ENCODE measurements around the gene HDLBP. TPM values are rescaled to one million over a fixed set of nuclear protein-coding genes. Genes with fewer than 3 reads are reported as not detected.

Gene HDLBP
- total and polyA plus RNA-seq, 2 of the 4 experiments (the other 2 are of a cell fraction), result 648 to 1,165 TPM

GRCh38 chr2:241207151-241207550, 108.3 kb downstream of the HDLBP start:
- H2BK20ac ChIP-seq (ENCODE audit: low read depth, low read length), result no peak overlapping the region
- no peak overlapping the region for H2BK5ac ChIP-seq (ENCODE audit: low read depth, low read length, poor library complexity, severe bottlenecking)
- no peak for TF ChIP-seq RAD21 (IDR thresholded peaks at IDR 0.05; ENCODE audit: low read length)
- TF ChIP-seq MAFK (IDR thresholded peaks at IDR 0.05; ENCODE audit: low read depth, low read length), result no peak
- no peak for TF ChIP-seq MAZ (IDR thresholded peaks at IDR 0.05; ENCODE audit: borderline replicate concordance, low read depth, low read length)
- TF ChIP-seq NFE2L2 (IDR thresholded peaks at IDR 0.05; ENCODE audit: low read depth, low read length), result no peak
- no peak for TF ChIP-seq MXI1 (IDR thresholded peaks at IDR 0.05; ENCODE audit: borderline replicate concordance, low read depth, low read length)
- TF ChIP-seq POLR2A (IDR thresholded peaks at IDR 0.05; ENCODE audit: low read depth, low read length), result no peak
- TF ChIP-seq BHLHE40 (IDR thresholded peaks at IDR 0.05; ENCODE audit: low read depth, low read length), result no peak
- TF ChIP-seq ELK1 (IDR thresholded peaks at IDR 0.05; ENCODE audit: borderline replicate concordance, low read depth, low read length), result no peak
- no peak for TF ChIP-seq CTCF (conservative IDR thresholded peaks at IDR 0.05; ENCODE audit: low read depth, low read length)
- no peak for TF ChIP-seq FOS (IDR thresholded peaks at IDR 0.05; ENCODE audit: low read depth, low read length)
- TF ChIP-seq CHD1 (IDR thresholded peaks at IDR 0.05; ENCODE audit: low read depth, low read length), result no peak
- no peak for TF ChIP-seq SMC3 (IDR thresholded peaks at IDR 0.05; ENCODE audit: low read depth, low read length)
- no peak for TF ChIP-seq CEBPB (IDR thresholded peaks at IDR 0.05; ENCODE audit: low read depth, low read length)
- H2AFZ ChIP-seq (replicated peaks; ENCODE audit: low read length, poor library complexity), result no peak overlapping the region
- H2AK9ac ChIP-seq (replicated peaks; ENCODE audit: low read depth, low read length, poor library complexity), result no peak overlapping the region
- H3K9me1 ChIP-seq (ENCODE audit: insufficient read depth, low read length), result no peaks in the 10 kb centered on the region
- WGBS, 2 experiments (ENCODE audit: extremely low coverage in 2 of 2, insufficient read length in 1 of 2), result no CpG with 5 or more reads among the region's 1 CpG
- H3K56ac ChIP-seq (ENCODE audit: extremely low read depth, insufficient read depth, low read length), result no peak overlapping the region
- H3K27ac ChIP-seq (ENCODE audit: insufficient read depth, low read length), result no peak overlapping the region
- ChIA-PET POLR2A (ENCODE audit: unreplicated experiment) (no interaction called here), CTCF (no interaction called here)
- peaks cover 14% of the 10 kb centered on the region for H3K27me3 ChIP-seq (ENCODE audit: control insufficient read depth, insufficient read depth, low read length)
- H3K4me1 ChIP-seq (ENCODE audit: control insufficient read depth, insufficient read depth, low read length), result no peaks in the 10 kb centered on the region
- intact Hi-C loops (cut with micrococcal nuclease), result no loop called here
- no peak overlapping the region for H3K4me3 ChIP-seq (ENCODE audit: insufficient read depth, low read depth, low read length)
- no peak overlapping the region for H3K23ac ChIP-seq (ENCODE audit: low read depth, low read length)
- in situ Hi-C loops (cut with MboI; ENCODE audit: low sequenced_read_pairs), result no loop called here
- H2BK15ac ChIP-seq (ENCODE audit: low read depth, low read length), result no peak overlapping the region
- no peak overlapping the region for H2BK120ac ChIP-seq (ENCODE audit: low read depth, low read length)
- dilution Hi-C loops (cut with HindIII; ENCODE audit: low sequenced_read_pairs, unreplicated experiment), result no loop called here
- H4K91ac ChIP-seq (ENCODE audit: insufficient read depth, low read depth, low read length), result no peak overlapping the region
- no peak overlapping the region for H2AK5ac ChIP-seq (ENCODE audit: low read depth, low read length)
- H3K4me2 ChIP-seq (ENCODE audit: low read depth, low read length), result no peak overlapping the region
- H4K8ac ChIP-seq (ENCODE audit: low read depth in 2 of 2, low read length in 2 of 2), result no peak overlapping the region
- DNase-seq, result no peak
- no TSS peak for BruUV-seq (replicated peaks)
- no peaks in the 10 kb centered on the region for H4K20me1 ChIP-seq (ENCODE audit: insufficient read depth, low read length)
- no peaks in the 10 kb centered on the region for H3K9me3 ChIP-seq (ENCODE audit: control insufficient read depth, insufficient read depth, low read length)
- no peaks in the 10 kb centered on the region for H3K79me1 ChIP-seq (ENCODE audit: low read depth in 1 of 2, low read length in 2 of 2)
- no peaks in the 10 kb centered on the region for H3K36me3 ChIP-seq (ENCODE audit: control insufficient read depth, insufficient read depth, low read length)
- no peak overlapping the region for H3K18ac ChIP-seq (ENCODE audit: low read depth, low read length)
- no peak overlapping the region for H3K9ac ChIP-seq (ENCODE audit: low read depth, low read length)
- no peak overlapping the region for H3K4ac ChIP-seq (ENCODE audit: low read depth, low read length)
- no peak overlapping the region for H3K14ac ChIP-seq (replicated peaks; ENCODE audit: low read depth, low read length)
- H4K5ac ChIP-seq (ENCODE audit: low read depth, low read length), result no peak overlapping the region
- ATAC-seq (ENCODE audit: low read depth), result no peak
